Neural crest cell (in vitro differentiated cells): ENCODE measurements around the gene TPD52L1. TPM values are rescaled to one million over a fixed set of nuclear protein-coding genes. Genes with fewer than 3 reads are reported as not detected.

Experiments used
- DNase-seq: peaks from one replicate; pipeline ENCODE4 v3.0.0; 2021; ENCODE audit warnings: low read depth, mixed read lengths, low spot score
- H3K27ac Mint-ChIP-seq: one replicate; pipeline ENCODE4 v1.8.0; 2021; ENCODE audit warnings: mild to moderate bottlenecking, mixed read lengths; ENCODE audit not compliant: unreplicated experiment
- H3K27me3 Mint-ChIP-seq: 2 replicates; pipeline ENCODE4 v1.8.0; 2021; ENCODE audit warnings: low read depth, mild to moderate bottlenecking, mixed read lengths
- H3K36me3 Mint-ChIP-seq: 2 replicates; pipeline ENCODE4 v1.8.0; 2021; ENCODE audit warnings: low read depth, mild to moderate bottlenecking, mixed read lengths
- H3K4me1 Mint-ChIP-seq: 2 replicates; pipeline ENCODE4 v1.8.0; 2021; ENCODE audit warnings: mixed read lengths
- H3K4me3 Mint-ChIP-seq: one replicate; pipeline ENCODE4 v1.8.0; 2021; ENCODE audit warnings: mild to moderate bottlenecking, mixed read lengths
- H3K9me3 Mint-ChIP-seq: 2 replicates; pipeline ENCODE4 v1.8.0; 2021; ENCODE audit warnings: mixed read lengths
- total RNA-seq: library from RNA; stranded (reverse); gene quantifications from 2 replicates; pipeline ENCODE4 v1.2.1, GENCODE V29; 2021
- TF ChIP-seq, protein P1 (sequence below): fragments of 200-600 bp; sonication (generic); conservative IDR thresholded peaks from 2 replicates; pipeline ENCODE4 v1.5.0; 2021; ENCODE audit warnings: antibody characterized with exemption, mild to moderate bottlenecking

The TPD52L1 gene
- total RNA-seq, 1 donor from 2014 or later: 2.9 TPM

DNA sequence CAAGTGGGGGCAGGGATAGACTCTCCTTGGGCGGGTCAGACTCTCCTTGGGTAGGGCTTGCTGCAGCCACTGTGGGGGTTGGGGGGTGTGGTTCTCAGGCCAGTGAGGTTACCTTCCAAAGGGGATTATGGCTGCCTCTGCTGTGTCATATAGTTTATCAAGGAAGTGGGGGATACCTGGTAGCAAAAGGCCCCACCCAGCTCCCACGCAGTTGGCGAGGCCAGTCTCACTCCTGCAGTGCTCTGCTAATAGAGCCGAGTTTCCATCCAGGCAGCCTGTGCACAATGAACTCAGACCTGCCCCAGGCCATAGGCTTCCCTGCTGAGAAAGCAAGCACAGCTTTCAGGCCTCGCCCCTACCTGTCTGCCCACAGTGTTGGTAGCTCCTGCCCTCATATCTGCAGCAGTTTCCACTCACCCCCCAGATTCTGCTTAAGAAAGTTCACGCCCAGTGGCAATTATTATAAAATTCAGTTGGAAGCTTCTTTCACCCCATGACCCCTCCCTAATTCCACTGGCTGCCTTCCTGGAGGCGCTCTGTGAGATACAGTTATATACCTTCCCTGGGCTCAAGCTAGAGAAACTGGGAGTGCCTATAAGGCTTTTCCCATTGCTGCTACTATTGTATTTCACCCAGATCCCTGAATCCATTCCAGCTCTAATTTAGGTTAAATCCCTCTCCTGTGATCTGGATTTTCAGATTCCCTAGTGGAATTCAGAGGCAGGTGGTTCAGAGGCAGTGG, 92.1 kb downstream of the TPD52L1 start:
- Mint-ChIP-seq H3K27me3 (no peaks in the 10 kb centered on the region), H3K9me3 (peaks cover 17% of the 10 kb centered on the region), H3K27ac (no peak overlapping the region), H3K4me1 (no peaks in the 10 kb centered on the region), H3K4me3 (no peak overlapping the region), H3K36me3 (peaks cover 18% of the 10 kb centered on the region)
- TF ChIP-seq, protein P1, sequence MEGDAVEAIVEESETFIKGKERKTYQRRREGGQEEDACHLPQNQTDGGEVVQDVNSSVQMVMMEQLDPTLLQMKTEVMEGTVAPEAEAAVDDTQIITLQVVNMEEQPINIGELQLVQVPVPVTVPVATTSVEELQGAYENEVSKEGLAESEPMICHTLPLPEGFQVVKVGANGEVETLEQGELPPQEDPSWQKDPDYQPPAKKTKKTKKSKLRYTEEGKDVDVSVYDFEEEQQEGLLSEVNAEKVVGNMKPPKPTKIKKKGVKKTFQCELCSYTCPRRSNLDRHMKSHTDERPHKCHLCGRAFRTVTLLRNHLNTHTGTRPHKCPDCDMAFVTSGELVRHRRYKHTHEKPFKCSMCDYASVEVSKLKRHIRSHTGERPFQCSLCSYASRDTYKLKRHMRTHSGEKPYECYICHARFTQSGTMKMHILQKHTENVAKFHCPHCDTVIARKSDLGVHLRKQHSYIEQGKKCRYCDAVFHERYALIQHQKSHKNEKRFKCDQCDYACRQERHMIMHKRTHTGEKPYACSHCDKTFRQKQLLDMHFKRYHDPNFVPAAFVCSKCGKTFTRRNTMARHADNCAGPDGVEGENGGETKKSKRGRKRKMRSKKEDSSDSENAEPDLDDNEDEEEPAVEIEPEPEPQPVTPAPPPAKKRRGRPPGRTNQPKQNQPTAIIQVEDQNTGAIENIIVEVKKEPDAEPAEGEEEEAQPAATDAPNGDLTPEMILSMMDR: no peak
- DNase-seq: no peak

DNA sequence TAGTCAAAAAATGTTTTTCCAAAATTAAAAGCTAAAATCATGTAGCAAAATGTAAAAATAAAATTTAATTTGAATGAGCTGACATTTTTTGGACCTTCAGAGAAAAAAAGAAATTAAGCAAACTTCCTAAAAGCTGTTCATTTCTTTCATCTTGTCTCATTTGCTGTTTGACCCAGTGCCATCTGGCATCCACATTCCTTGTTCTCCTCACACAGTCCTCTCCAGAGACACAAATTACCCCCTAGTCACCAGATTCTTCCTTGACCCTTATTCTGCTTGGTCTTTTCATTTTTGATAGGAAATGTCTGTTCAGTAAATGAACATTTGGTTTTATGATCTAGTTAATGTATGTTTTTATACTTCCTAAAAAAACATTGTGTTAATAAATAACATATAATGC, 93.0 kb downstream of the TPD52L1 start:
- TF ChIP-seq, protein P1: no peak

DNA sequence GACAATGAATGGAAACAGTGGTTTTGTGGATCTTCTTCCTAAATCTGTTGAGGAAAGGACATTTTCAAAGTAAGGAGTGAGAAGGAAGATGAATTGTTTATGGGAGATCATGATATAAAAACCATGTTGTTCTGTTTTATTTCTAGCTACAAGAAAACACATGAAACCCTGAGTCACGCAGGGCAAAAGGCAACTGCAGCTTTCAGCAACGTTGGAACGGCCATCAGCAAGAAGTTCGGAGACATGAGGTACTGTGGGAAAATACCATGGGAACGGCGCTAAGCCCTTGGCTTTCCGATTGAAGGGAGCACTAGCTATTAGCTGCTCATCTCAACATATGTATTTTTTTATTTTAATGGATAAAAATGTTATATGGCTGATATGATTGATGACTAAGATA, 94.6 kb downstream of the TPD52L1 start:
- H3K27me3 Mint-ChIP-seq: no peaks in the 10 kb centered on the region

More for the DNA sequence above, 93.0 kb downstream of the TPD52L1 start:
- H3K9me3 Mint-ChIP-seq: peaks cover 10% of the 10 kb centered on the region
- H3K27me3 Mint-ChIP-seq: no peaks in the 10 kb centered on the region
- H3K4me3 Mint-ChIP-seq: no peak overlapping the region
- H3K27ac Mint-ChIP-seq: no peak overlapping the region
- H3K4me1 Mint-ChIP-seq: peaks cover 2% of the 10 kb centered on the region
- H3K36me3 Mint-ChIP-seq: peaks cover 13% of the 10 kb centered on the region
- DNase-seq: no peak

DNA sequence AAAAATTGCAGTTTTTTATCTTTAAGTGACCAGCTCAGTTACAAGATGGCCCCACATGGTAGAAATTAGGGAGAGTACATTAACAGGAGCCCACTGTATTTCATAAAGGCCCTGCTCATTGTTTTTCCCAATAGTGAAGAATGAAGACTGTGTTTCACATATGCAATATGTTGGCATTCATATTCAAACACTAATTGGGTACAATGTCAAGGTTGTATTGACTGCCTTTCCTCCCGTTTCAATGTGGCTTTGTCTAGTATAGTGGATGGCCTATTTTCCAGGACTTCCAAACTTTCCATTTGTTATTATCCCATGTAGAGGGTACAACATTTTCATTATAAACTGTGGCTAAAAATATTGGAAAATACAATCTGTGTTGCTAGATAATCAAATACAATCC, 96.9 kb downstream of the TPD52L1 start:
- H3K27ac Mint-ChIP-seq: no peak overlapping the region
- TF ChIP-seq, protein P1: no peak
- no peak overlapping the region for H3K4me3 Mint-ChIP-seq
- H3K9me3 Mint-ChIP-seq: no peaks in the 10 kb centered on the region
- no peak for DNase-seq
- H3K4me1 Mint-ChIP-seq: peaks cover 12% of the 10 kb centered on the region
- H3K27me3 Mint-ChIP-seq: no peaks in the 10 kb centered on the region
- H3K36me3 Mint-ChIP-seq: no peaks in the 10 kb centered on the region

More for the DNA sequence above, 94.6 kb downstream of the TPD52L1 start:
- Mint-ChIP-seq H3K4me3 (no peak overlapping the region), H3K36me3 (peaks cover 1% of the 10 kb centered on the region), H3K4me1 (peaks cover 12% of the 10 kb centered on the region), H3K9me3 (no peaks in the 10 kb centered on the region), H3K27ac (no peak overlapping the region)
- no peak for DNase-seq
- TF ChIP-seq, protein P1: no peak

DNA sequence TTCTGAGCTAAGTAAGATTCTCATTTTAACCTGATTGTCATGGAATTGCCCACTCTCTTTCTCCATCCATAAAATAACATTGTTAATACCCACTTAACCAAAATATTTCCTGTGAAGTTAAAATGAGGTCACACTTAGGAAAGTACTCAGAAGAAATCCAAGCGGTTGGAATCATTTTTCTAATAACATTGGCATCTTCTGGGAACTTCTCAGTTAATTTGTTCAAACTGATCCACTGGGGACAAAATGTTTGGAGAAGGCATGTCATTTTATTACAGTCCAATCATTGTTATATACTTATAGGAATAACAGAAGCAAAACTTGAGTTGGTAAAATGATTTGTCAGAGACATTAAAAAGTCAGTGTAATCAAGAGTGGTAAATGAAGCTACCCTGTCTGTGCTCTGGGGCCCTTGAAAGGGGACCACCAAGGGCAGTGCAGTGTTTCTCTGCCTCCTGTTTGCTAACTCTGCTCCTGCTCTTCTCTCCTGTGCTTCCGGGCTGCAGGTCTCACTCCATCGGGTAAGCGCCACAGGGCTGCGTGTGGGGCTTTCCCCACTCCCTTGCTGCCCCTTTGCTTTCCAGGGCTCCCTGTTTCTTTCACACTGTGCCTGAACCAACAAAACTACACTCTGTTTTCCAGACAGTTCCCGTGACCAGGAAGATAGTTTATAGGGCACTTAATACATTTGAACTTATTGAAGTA, 98.1 kb downstream of the TPD52L1 start:
- H3K27me3 Mint-ChIP-seq: no peaks in the 10 kb centered on the region
- DNase-seq: no peak
- no peaks in the 10 kb centered on the region for H3K36me3 Mint-ChIP-seq
- peak overlapping the region; percentile 82 for H3K27ac Mint-ChIP-seq
- H3K4me3 Mint-ChIP-seq: no peak overlapping the region
- H3K4me1 Mint-ChIP-seq: peaks cover 12% of the 10 kb centered on the region
- TF ChIP-seq, protein P1: no peak
- H3K9me3 Mint-ChIP-seq: no peaks in the 10 kb centered on the region
